NCI-H1417 treated with DMSO at 0.1 percent for 48 hours (cell line): ENCODE measurements around the gene PGAM2.

Source experiments
- DNase-seq: peaks from one replicate; lab custom pipeline; 2025; lab: John Stamatoyannopoulos, UW

PGAM2 gene

GRCh38 chr7:44065431-44066110 lies at the start of gene PGAM2:
PGAM2 (minus strand) TSS chr7:44065567; CDS start chr7:44065529, 38 bp downstream.
- no peak for DNase-seq

GRCh38 chr7:44114586-44115310 lies 49.4 kb upstream of the PGAM2 start:
- DNase-seq: no peak

- DNase-seq: no peak
Observed at GRCh38 chr7:44113764-44114354, 48.5 kb upstream of the PGAM2 start.

- DNase-seq: no peak
Observed at GRCh38 chr7:44112997-44113763, 47.8 kb upstream of the PGAM2 start.

- DNase-seq: no peak
Observed at GRCh38 chr7:44112231-44112996, 47.0 kb upstream of the PGAM2 start.

- no peak for DNase-seq
Observed at GRCh38 chr7:44111761-44112160, 46.4 kb upstream of the PGAM2 start.

GRCh38 chr7:44110719-44111635 lies 45.6 kb upstream of the PGAM2 start:
- no peak for DNase-seq

GRCh38 chr7:44109991-44110390 lies 44.6 kb upstream of the PGAM2 start:
- no peak for DNase-seq

- DNase-seq: no peak
Observed at GRCh38 chr7:44108768-44109750, 43.7 kb upstream of the PGAM2 start.

GRCh38 chr7:44107961-44108767 lies 42.8 kb upstream of the PGAM2 start:
- no peak for DNase-seq

GRCh38 chr7:44107116-44107960 lies 42.0 kb upstream of the PGAM2 start:
- DNase-seq: no peak

- DNase-seq: no peak
Observed at GRCh38 chr7:44106311-44107065, 41.1 kb upstream of the PGAM2 start.

- DNase-seq: no peak
Observed at GRCh38 chr7:44105832-44106231, 40.5 kb upstream of the PGAM2 start.

GRCh38 chr7:44104860-44105771 lies 39.7 kb upstream of the PGAM2 start:
- no peak for DNase-seq

- DNase-seq: no peak
Observed at GRCh38 chr7:44103923-44104859, 38.8 kb upstream of the PGAM2 start, which contains the start of gene AEBP1. AEBP1 (plus strand) TSS chr7:44104345; CDS start chr7:44104666, 321 bp downstream.
